Activated T-helper 1 cell treated with anti-CD3 and anti-CD28 coated beads, Interleukin-12 subunit alpha, Interleukin-12 subunit beta, Interleukin-2, Interleukin-4 antibody, amounts not matched to agents 30 ng/mL and 10 ng/mL and 1 ng/mL, durations not matched to agents 14 hours and 24 hours and 36 hours (primary cell): ENCODE data around the gene SNAP23. TPM values are rescaled to one million over a fixed set of nuclear protein-coding genes. Genes with fewer than 3 reads are reported as not detected.

Experiments used
- DNase-seq: peaks from one replicate; pipeline ENCODE4 v3.0.0; 2021; ENCODE audit warnings: low spot score
- H3K27ac Mint-ChIP-seq: one replicate; pipeline ENCODE4 v1.8.0; 2021; ENCODE audit warnings: mild to moderate bottlenecking, mixed read lengths
- H3K27me3 Mint-ChIP-seq: one replicate; pipeline ENCODE4 v1.8.0; 2022; ENCODE audit warnings: mild to moderate bottlenecking, moderate library complexity, mixed read lengths; ENCODE audit not compliant: insufficient read depth
- H3K36me3 Mint-ChIP-seq: one replicate; pipeline ENCODE4 v1.8.0; 2021; ENCODE audit warnings: low read depth, mixed read lengths
- H3K4me1 Mint-ChIP-seq: one replicate; pipeline ENCODE4 v1.8.0; 2021; ENCODE audit warnings: low read depth, mixed read lengths
- H3K4me3 Mint-ChIP-seq: one replicate; pipeline ENCODE4 v1.8.0; 2021; ENCODE audit warnings: mild to moderate bottlenecking, moderate library complexity, mixed read lengths
- H3K9me3 Mint-ChIP-seq: one replicate; pipeline ENCODE4 v1.8.0; 2021; ENCODE audit warnings: mixed read lengths
- intact Hi-C: fragments of 100-400 bp; cut with micrococcal nuclease; formaldehyde crosslinking; loops from one replicate; pipeline ENCODE4 v1.15.1; 2024
- total RNA-seq: library from RNA; stranded (reverse); gene quantifications from 2 replicates; pipeline ENCODE4 v1.2.3, GENCODE V29; 2022

Gene SNAP23
- total RNA-seq, 1 donor from 2014 or later: 73.8 TPM

DNA sequence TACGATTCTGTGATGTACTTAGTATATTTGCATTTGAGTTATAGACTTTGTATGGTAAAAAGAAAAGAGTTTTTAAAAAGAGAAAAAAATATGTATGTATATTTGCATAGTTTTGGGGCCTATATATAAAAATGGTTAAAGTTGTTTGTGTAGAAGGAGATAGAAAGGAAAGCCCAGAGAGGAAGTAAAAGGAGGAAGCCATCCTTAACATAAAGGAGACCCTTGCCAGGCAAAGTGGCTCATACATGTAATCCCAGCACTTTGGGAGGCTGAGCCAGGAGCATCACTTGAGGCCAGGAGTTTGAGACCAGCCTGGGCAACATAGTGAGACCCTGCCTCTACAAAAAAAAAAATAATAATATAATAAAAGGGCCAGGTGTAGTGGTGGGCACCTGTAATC lies 8.4 kb downstream of the SNAP23 start:
- peaks cover 10% of the 10 kb centered on the region for H3K4me1 Mint-ChIP-seq
- peaks cover 4% of the 10 kb centered on the region for H3K36me3 Mint-ChIP-seq
- H3K9me3 Mint-ChIP-seq: no peaks in the 10 kb centered on the region
- DNase-seq: no peak
- no peak overlapping the region for H3K4me3 Mint-ChIP-seq
- intact Hi-C loops: no loop called here
- no peak overlapping the region for H3K27ac Mint-ChIP-seq
- H3K27me3 Mint-ChIP-seq: no peaks in the 10 kb centered on the region

DNA sequence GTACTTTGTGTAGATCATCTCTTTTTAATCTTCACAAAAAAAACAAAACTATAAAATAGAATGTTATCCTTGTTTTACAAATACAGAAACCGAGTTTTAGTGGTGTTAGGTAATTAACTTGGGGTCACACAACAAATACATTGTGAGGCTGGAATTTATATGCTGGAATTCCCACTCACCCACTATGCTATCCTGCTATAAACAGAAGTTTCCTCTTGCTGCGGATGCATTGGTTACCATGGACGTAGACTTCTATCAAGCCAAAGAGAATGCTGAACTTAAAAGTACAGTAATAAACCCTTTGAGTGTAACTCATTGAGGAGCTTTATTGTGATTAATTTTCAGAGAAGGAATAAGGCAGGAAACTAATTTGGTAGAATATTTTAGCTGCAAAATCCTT lies 9.2 kb downstream of the SNAP23 start:
- Mint-ChIP-seq H3K27ac (no peak overlapping the region), H3K27me3 (no peaks in the 10 kb centered on the region), H3K36me3 (peaks cover 4% of the 10 kb centered on the region), H3K4me1 (peaks cover 2% of the 10 kb centered on the region), H3K9me3 (no peaks in the 10 kb centered on the region), H3K4me3 (no peak overlapping the region)
- no peak for DNase-seq
- intact Hi-C loops: no loop called here

DNA sequence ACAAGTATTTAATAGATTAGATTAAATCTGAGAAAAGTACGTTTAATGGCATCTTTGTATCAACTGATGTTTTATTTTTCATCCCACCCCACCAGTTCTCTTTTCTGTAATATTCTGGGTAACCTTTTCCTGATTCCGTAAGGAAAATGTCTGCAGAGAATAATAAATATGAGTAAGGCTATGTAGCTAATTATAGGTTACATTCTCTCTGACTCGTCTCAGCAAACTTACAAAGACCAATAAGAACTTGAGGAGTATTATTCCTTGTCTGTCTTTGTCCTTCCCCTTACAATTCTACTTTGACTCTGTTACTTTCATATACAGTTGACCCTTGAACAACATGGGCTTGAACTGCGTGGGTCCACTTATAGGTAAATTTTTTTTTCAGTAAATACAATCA lies 12.1 kb downstream of the SNAP23 start:
- no peak overlapping the region for H3K4me3 Mint-ChIP-seq
- H3K36me3 Mint-ChIP-seq: peaks cover 4% of the 10 kb centered on the region
- no peak for DNase-seq
- H3K27ac Mint-ChIP-seq: no peak overlapping the region
- H3K27me3 Mint-ChIP-seq: no peaks in the 10 kb centered on the region
- no peaks in the 10 kb centered on the region for H3K4me1 Mint-ChIP-seq
- intact Hi-C loops: no loop called here
- H3K9me3 Mint-ChIP-seq: no peaks in the 10 kb centered on the region

DNA sequence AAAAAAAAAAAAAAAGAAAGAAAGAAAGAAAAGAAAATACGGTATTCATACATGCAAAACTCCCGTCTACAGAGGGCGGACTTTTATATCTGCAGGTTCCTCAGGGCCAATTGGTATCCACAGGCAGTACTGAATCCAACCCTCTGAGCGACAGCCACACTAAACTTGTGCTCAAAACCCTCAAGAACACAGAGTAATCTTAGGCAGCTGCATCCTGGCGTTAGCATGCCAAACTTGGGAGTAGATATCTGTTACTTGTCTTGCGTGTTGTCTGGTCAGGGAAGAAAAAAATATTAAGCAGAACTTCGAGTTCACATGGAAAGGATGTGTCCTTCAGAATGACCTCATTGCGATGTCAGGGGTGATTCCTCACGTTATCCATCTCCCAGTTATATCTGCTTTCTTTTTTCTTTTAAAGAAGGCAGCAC lies 12.8 kb downstream of the SNAP23 start:
- Mint-ChIP-seq H3K36me3 (peaks cover 8% of the 10 kb centered on the region), H3K27ac (no peak overlapping the region), H3K4me1 (no peaks in the 10 kb centered on the region), H3K27me3 (no peaks in the 10 kb centered on the region), H3K9me3 (no peaks in the 10 kb centered on the region), H3K4me3 (no peak overlapping the region)
- DNase-seq: no peak
- intact Hi-C loops: no loop called here

DNA sequence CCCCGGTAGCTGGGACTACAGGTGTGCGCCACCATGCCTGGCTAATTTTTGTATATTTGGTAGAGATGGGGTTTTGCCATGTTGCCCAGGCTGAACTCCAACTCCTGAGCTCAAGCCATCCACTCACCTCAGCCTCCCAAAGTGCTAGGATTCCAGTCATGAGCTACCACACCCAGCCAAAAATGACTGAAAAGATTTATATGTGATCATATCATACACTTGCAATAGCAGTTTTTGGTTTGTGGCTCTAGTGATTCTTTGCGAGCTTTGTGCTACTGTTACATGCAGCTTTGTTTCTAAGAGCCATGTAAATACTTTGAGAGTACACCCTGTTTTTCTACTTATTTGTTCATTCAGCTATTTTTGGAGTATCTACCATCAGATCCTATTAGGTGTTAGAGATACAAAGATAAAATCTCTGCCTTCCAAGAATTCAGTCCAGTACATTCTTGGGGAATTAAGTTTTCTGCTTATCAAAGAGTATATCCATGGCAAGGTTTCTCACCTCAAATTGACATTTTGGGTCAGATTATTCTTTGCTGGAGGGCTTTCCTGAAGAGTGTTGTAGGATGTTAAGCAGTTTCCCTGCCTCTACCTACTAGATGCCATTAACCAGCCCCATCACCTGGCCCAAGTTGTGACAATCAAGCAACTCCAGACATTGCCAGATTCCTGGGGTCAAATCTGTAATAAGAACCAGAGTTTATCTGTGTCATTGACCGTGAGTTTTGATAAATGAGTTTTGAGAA lies 15.0 kb downstream of the SNAP23 start:
- H3K9me3 Mint-ChIP-seq: no peaks in the 10 kb centered on the region
- no peak overlapping the region for H3K4me3 Mint-ChIP-seq
- H3K36me3 Mint-ChIP-seq: peaks cover 20% of the 10 kb centered on the region
- H3K27me3 Mint-ChIP-seq: no peaks in the 10 kb centered on the region
- DNase-seq: no peak
- intact Hi-C loops: no loop called here
- H3K27ac Mint-ChIP-seq: no peak overlapping the region
- no peaks in the 10 kb centered on the region for H3K4me1 Mint-ChIP-seq

DNA sequence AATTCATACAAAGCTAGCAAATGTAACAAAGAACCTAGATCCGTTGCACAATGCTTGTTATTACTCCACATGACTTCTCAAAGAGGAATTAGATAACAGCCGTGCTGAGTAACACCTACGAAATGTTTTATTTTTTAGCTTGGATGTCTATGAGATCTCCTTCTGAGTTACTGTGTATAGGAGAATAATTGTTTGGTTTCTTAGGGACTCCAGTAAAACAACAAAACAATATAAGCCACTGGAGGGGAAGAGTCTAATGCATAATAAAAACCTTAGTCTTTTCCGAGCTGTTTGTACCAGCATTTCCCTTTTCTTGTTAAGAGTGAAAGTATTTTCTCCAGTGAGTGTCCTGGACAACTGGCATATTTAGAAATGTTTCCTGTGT lies 15.6 kb downstream of the SNAP23 start:
- Mint-ChIP-seq H3K27me3 (no peaks in the 10 kb centered on the region), H3K36me3 (peaks cover 25% of the 10 kb centered on the region), H3K9me3 (no peaks in the 10 kb centered on the region), H3K4me1 (no peaks in the 10 kb centered on the region), H3K4me3 (no peak overlapping the region), H3K27ac (no peak overlapping the region)
- no peak for DNase-seq
- intact Hi-C loops: no loop called here

DNA sequence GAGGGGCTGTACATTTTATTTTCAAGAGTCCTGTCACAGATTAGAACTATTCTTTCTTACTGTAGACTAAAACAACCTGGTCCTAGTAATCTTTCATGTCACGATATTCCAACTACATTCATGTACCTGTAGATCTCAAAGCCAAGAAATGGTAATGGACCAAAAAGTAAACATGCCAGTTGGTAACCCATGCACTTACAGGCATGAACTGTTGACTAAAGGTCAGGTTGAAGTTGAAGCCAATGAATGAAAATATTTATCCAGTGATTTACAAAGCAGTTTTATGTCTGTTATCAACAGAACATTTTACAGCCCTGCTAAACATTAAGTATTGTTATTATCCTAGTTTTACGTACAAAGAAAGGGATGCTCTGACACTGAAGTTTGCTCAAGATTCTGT lies 27.9 kb downstream of the SNAP23 start:
- Mint-ChIP-seq H3K9me3 (no peaks in the 10 kb centered on the region), H3K27ac (no peak overlapping the region), H3K4me3 (no peak overlapping the region), H3K36me3 (peaks cover 19% of the 10 kb centered on the region), H3K4me1 (no peaks in the 10 kb centered on the region), H3K27me3 (no peaks in the 10 kb centered on the region)
- no peak for DNase-seq
- intact Hi-C loops: no loop called here

DNA sequence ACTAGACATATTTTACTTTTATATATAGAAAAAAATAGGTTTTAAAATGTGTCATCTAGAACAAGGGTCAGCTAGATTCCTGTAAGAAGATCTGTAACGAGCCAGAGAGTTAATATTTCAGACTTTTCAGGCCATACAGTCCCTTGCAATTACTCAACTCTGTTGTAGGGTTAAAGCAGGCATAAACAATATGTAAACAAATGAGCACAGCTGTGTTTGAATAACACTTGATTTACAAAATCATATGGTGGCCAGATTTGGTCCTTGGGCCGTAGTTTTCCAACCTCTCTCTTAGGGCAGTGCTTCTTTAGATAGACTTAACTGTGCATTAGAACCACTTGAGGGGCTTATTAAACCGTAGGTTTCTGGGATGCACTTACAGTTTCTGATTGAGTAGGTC lies 33.5 kb downstream of the SNAP23 start:
- H3K4me3 Mint-ChIP-seq: no peak overlapping the region
- no peak overlapping the region for H3K27ac Mint-ChIP-seq
- H3K4me1 Mint-ChIP-seq: no peaks in the 10 kb centered on the region
- H3K36me3 Mint-ChIP-seq: peaks cover 34% of the 10 kb centered on the region
- no peak for DNase-seq
- intact Hi-C loops: no loop called here
- H3K27me3 Mint-ChIP-seq: no peaks in the 10 kb centered on the region
- H3K9me3 Mint-ChIP-seq: no peaks in the 10 kb centered on the region

DNA sequence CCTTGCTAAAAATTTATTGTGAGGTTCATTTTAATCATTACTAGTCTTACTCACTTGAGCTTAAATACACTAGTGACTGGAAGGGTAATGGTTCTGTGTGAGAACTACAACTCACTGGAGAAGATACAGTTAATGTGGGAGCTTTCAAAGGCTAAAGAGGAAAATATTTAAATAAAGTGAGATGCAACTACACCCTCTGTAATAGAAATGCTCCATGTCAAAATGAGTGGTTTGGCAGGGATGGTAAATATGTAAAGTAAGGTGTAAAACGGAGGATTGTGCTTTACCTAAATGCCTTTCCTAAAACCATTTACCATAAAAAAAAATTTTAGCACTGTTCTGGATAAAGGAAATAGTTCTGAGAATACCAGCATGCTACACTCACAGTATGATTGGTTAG lies 37.8 kb downstream of the SNAP23 start:
- H3K27ac Mint-ChIP-seq: no peak overlapping the region
- no peaks in the 10 kb centered on the region for H3K27me3 Mint-ChIP-seq
- H3K9me3 Mint-ChIP-seq: no peaks in the 10 kb centered on the region
- intact Hi-C loops: no loop called here
- H3K4me1 Mint-ChIP-seq: no peaks in the 10 kb centered on the region
- peaks cover 37% of the 10 kb centered on the region for H3K36me3 Mint-ChIP-seq
- no peak for DNase-seq
- H3K4me3 Mint-ChIP-seq: no peak overlapping the region

DNA sequence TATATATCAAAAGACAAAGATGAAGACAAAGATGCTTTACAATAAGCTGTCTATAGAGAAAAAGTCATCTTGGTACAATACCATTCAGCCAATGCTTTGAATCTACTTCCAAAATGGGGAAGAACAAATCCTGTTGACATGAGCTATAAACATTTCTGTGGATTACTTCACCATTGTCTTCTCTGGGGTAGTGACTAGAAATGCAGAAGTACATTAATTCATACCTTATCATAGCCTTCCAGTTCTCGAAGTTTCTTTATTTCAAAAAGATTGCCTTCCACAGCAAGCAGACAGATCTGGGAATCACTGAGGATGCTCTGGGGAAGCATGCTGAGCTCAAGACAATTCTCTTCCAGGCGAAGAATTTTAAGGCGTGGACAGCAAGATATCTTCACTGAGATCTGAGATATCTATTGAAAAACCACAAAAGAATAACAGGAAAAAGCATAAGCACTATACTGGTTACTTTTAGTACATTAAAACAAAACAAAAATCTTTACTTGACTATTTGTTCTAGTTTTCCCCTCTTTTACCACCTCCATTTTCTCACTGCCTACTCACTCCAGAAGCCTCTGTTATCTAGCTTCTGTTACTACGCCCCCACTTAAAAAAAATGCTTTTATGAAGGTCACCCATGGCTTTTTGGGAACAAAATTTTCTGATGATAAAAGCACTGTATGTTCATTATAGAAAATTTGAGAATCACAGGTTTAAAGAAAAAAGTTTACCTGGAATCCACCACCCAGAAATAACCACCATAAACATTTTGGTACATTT lies 49.6 kb downstream of the SNAP23 start:
- no peaks in the 10 kb centered on the region for H3K9me3 Mint-ChIP-seq
- H3K27ac Mint-ChIP-seq: no peak overlapping the region
- H3K36me3 Mint-ChIP-seq: peaks cover 23% of the 10 kb centered on the region
- peaks cover 40% of the 10 kb centered on the region for H3K4me1 Mint-ChIP-seq
- H3K27me3 Mint-ChIP-seq: no peaks in the 10 kb centered on the region
- DNase-seq: no peak
- intact Hi-C loops: loop anchor here (5.0 to 10.0 kb wide), 2 partner anchors 62 to 190 kb away; partner anchors contain the start of gene CDAN1
- no peak overlapping the region for H3K4me3 Mint-ChIP-seq

DNA sequence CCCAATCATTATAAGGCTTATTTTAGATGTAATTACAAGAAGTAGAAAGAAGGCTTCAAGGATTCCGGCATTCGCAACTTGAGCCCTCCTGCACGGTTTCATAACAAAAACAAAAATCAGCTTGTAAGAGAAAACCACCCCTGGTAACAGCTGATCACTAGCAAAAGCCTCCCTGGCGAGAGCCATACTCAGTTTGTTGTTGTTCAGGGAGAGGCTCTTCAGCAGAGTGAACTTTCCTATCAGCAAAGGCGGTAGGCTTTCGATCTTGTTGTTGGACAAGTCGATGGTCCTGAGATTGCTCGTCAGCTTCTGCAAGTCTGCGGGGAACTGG lies 52.4 kb downstream of the SNAP23 start:
- Mint-ChIP-seq H3K27ac (peak overlapping the region; percentile 94), H3K27me3 (no peaks in the 10 kb centered on the region), H3K9me3 (no peaks in the 10 kb centered on the region), H3K4me1 (peaks cover 48% of the 10 kb centered on the region), H3K4me3 (peak overlapping the region; percentile 96), H3K36me3 (peaks cover 17% of the 10 kb centered on the region)
- intact Hi-C loops: loop anchor here (1.0 to 10.0 kb wide), 8 partner anchors 27 to 373 kb away; partner anchors contain the start of genes CDAN1, GANC, SNAP23 and STARD9
- DNase-seq: no peak

DNA sequence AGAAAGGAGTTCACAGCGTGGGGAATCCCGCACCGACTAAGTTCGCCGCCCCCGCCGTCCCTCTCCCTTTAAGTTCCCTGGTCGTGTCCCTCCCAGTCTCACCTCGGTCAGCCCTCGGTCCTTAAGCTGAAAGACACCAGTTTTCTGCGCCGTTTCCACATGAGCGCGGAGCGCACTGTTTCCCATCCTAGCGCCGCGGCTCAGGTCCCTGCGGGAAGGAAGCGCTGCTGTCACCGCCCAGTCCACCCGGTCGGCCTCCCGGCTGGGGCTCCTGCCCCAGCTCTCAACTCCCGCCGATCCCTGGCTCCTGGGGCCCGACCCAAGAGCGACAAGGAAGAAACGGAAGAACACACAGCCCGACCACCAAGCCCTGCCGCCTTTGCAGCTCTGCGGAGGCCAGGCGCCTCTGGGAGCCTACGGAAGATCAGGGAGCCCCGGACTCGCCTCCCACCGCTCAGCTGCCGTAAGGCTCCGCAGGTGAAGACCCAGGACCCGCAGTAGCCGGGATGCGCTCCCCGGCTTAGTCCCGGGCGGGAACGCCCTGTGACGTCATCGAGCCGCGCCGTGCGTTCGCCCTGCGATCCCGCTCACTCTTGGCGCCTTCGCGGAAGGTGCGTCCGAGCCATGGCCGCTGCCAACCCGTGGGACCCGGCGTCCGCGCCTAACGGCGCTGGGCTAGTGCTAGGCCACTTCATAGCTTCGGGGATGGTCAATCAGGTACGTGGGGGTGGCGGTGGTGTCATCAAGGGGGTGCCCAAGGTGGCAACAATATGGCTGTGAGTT lies 53.0 kb downstream of the SNAP23 start, which contains the start of the genes HAUS2 and LRRC57:
TSS of gene HAUS2 (plus strand) at position 590 of the 783 bp plus-strand sequence. CDS start at position 625, 35 bp downstream.
TSS of gene LRRC57 (minus strand) at position 545 of the 783 bp plus-strand sequence. CDS start at position 186, 359 bp downstream.
- Mint-ChIP-seq H3K4me3 (peak within 1 kb of the TSS; percentile 96), H3K36me3 (peaks cover 17% of the 10 kb centered on the region), H3K9me3 (no peaks in the 10 kb centered on the region), H3K27ac (peak within 1 kb of the TSS; percentile 94), H3K4me1 (peaks cover 50% of the 10 kb centered on the region), H3K27me3 (no peaks in the 10 kb centered on the region)
- peak; percentile 86 for DNase-seq
- intact Hi-C loops: loop anchor here (1.0 to 10.0 kb wide), 8 partner anchors 27 to 373 kb away; partner anchors contain the start of genes CDAN1, GANC, SNAP23 and STARD9
